Loucy (cell line): ENCODE results near the gene TAB3.

Experiments used
- EZH2phosphoT487 ChIP-seq: fragments of 200-600 bp; IDR thresholded peaks from 2 replicates; pipeline ENCODE4 v1.6.1; 2018; ENCODE audit warnings: antibody characterized with exemption, mild to moderate bottlenecking, moderate library complexity, borderline replicate concordance
- TF ChIP-seq, protein P1 (sequence below): fragments of 200-600 bp; sonication (generic); conservative IDR thresholded peaks from 2 replicates; pipeline ENCODE4 v1.5.1; 2014; ENCODE audit warnings: mild to moderate bottlenecking, antibody characterized with exemption, low read length

DNA sequence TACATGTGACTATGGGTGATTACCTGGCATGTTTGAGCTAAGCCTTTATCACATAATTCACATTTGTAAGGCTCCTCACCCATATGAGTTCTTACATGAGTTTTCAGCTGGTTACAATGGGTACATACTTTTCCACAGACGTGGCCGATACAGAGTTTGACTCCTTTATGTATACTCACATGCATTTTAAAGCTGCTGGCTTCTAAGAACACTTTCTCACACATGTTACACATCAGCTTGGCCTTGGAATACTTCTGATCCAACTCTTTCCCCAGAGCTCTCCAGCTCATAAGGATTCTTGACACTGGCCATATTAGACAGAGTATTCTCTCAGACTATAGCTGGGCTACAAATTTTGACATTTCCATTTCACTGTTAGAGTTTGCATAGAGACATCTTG, 66.3 kb downstream of the TAB3 start:
- TF ChIP-seq, protein P1, sequence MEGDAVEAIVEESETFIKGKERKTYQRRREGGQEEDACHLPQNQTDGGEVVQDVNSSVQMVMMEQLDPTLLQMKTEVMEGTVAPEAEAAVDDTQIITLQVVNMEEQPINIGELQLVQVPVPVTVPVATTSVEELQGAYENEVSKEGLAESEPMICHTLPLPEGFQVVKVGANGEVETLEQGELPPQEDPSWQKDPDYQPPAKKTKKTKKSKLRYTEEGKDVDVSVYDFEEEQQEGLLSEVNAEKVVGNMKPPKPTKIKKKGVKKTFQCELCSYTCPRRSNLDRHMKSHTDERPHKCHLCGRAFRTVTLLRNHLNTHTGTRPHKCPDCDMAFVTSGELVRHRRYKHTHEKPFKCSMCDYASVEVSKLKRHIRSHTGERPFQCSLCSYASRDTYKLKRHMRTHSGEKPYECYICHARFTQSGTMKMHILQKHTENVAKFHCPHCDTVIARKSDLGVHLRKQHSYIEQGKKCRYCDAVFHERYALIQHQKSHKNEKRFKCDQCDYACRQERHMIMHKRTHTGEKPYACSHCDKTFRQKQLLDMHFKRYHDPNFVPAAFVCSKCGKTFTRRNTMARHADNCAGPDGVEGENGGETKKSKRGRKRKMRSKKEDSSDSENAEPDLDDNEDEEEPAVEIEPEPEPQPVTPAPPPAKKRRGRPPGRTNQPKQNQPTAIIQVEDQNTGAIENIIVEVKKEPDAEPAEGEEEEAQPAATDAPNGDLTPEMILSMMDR: no peak
- TF ChIP-seq EZH2phosphoT487: no peak
